ENCODE measurements around the gene GEN1.

GEN1 gene

GRCh38 chr2:17762451-17762850, 8.5 kb downstream of the GEN1 start:
- peaks cover 51% of the 10 kb centered on the region for H3K79me2 ChIP-seq (ENCODE audit: insufficient read depth, low read length)
- peaks cover 60% of the 10 kb centered on the region for H3K36me3 ChIP-seq (ENCODE audit: insufficient read depth, low read length)
- peaks cover 2% of the 10 kb centered on the region; the same call in 1 of the 2 replicates for H4K20me1 ChIP-seq (ENCODE audit: insufficient read depth, low read length)
- TF ChIP-seq EZH2 (IDR thresholded peaks at IDR 0.05; ENCODE audit: borderline replicate concordance, low read depth, low read length, severe bottlenecking) = no peak
- TF ChIP-seq CTCF (IDR thresholded peaks at IDR 0.05; ENCODE audit: borderline replicate concordance, extremely low read depth, low read length, poor library complexity, severe bottlenecking) = no peak
- no peak overlapping the region for H3K4me2 ChIP-seq (ENCODE audit: insufficient read depth, low read length)
- no peaks in the 10 kb centered on the region for H3K4me1 ChIP-seq (ENCODE audit: insufficient read depth, low read length)
- no peak overlapping the region for H3K4me3 ChIP-seq (ENCODE audit: low read depth in 1 of 2, low read length in 2 of 2)
- no peak overlapping the region for H3K27ac ChIP-seq (ENCODE audit: low read length)
- no peak overlapping the region for H2AFZ ChIP-seq (ENCODE audit: low read depth, low read length)
- no peaks in the 10 kb centered on the region for H3K9me3 ChIP-seq (ENCODE audit: insufficient read depth, low read length, severe bottlenecking)
- H3K9ac ChIP-seq (ENCODE audit: low read depth, low read length) = no peak overlapping the region
- ATAC-seq (ENCODE audit: insufficient read depth, low read depth) = no peak
- DNase-seq = no peak
- no peaks in the 10 kb centered on the region for H3K27me3 ChIP-seq (ENCODE audit: insufficient read depth, low read length, poor library complexity)

GRCh38 chr2:17763641-17764333, 9.8 kb downstream of the GEN1 start:
- Histone ChIP-seq H3K36me3 (ENCODE audit: insufficient read depth, low read length) (peaks cover 72% of the 10 kb centered on the region), H3K27ac (ENCODE audit: low read length) (no peak overlapping the region), H3K4me2 (ENCODE audit: insufficient read depth, low read length) (no peak overlapping the region), H3K4me1 (ENCODE audit: insufficient read depth, low read length) (no peaks in the 10 kb centered on the region), H3K4me3 (ENCODE audit: low read depth in 1 of 2, low read length in 2 of 2) (no peak overlapping the region), H3K27me3 (ENCODE audit: insufficient read depth, low read length, poor library complexity) (no peaks in the 10 kb centered on the region), H3K79me2 (ENCODE audit: insufficient read depth, low read length) (peaks cover 38% of the 10 kb centered on the region), H4K20me1 (ENCODE audit: insufficient read depth, low read length) (peaks cover 2% of the 10 kb centered on the region; the same call in 1 of the 2 replicates), H3K9ac (ENCODE audit: low read depth, low read length) (no peak overlapping the region), H3K9me3 (ENCODE audit: insufficient read depth, low read length, severe bottlenecking) (no peaks in the 10 kb centered on the region), H2AFZ (ENCODE audit: low read depth, low read length) (no peak overlapping the region)
- ATAC-seq (ENCODE audit: insufficient read depth, low read depth) (no peak), DNase-seq (no peak)
- no peak for TF ChIP-seq CTCF (IDR thresholded peaks at IDR 0.05; ENCODE audit: borderline replicate concordance, extremely low read depth, low read length, poor library complexity, severe bottlenecking)
- TF ChIP-seq EZH2 (IDR thresholded peaks at IDR 0.05; ENCODE audit: borderline replicate concordance, low read depth, low read length, severe bottlenecking) = no peak

GRCh38 chr2:17765398-17765797, 11.5 kb downstream of the GEN1 start:
- no peak for ATAC-seq (ENCODE audit: insufficient read depth, low read depth)
- Histone ChIP-seq H2AFZ (ENCODE audit: low read depth, low read length) (no peak overlapping the region), H3K9ac (ENCODE audit: low read depth, low read length) (no peak overlapping the region), H3K4me1 (ENCODE audit: insufficient read depth, low read length) (no peaks in the 10 kb centered on the region), H3K9me3 (ENCODE audit: insufficient read depth, low read length, severe bottlenecking) (no peaks in the 10 kb centered on the region), H3K36me3 (ENCODE audit: insufficient read depth, low read length) (peaks cover 70% of the 10 kb centered on the region), H3K27ac (ENCODE audit: low read length) (no peak overlapping the region), H3K79me2 (ENCODE audit: insufficient read depth, low read length) (peaks cover 21% of the 10 kb centered on the region), H3K4me3 (ENCODE audit: low read depth in 1 of 2, low read length in 2 of 2) (no peak overlapping the region), H3K27me3 (ENCODE audit: insufficient read depth, low read length, poor library complexity) (no peaks in the 10 kb centered on the region), H4K20me1 (ENCODE audit: insufficient read depth, low read length) (no peaks in the 10 kb centered on the region; the same call in 1 of the 2 replicates), H3K4me2 (ENCODE audit: insufficient read depth, low read length) (no peak overlapping the region)
- no peak for TF ChIP-seq EZH2 (IDR thresholded peaks at IDR 0.05; ENCODE audit: borderline replicate concordance, low read depth, low read length, severe bottlenecking)
- no peak for TF ChIP-seq CTCF (IDR thresholded peaks at IDR 0.05; ENCODE audit: borderline replicate concordance, extremely low read depth, low read length, poor library complexity, severe bottlenecking)
- no peak for DNase-seq

All from DND-41 (cell line).